GM23248 (cell line): ENCODE data around the gene CHADL. TPM values are rescaled to one million over a fixed set of nuclear protein-coding genes. Genes with fewer than 3 reads are reported as not detected.
A peak's percentile ranks its signal among the peaks of the same experiment; 100 is the strongest.

Experiments
- DNase-seq: peaks from one replicate; pipeline ENCODE4 v3.0.0-alpha.2; 2015
- H2AFZ ChIP-seq: fragments of 200-600 bp; sonication (generic); 2 replicates; pipeline ENCODE4 v1.6.1; 2016; ENCODE audit warnings: antibody characterized with exemption
- H3F3A ChIP-seq: fragments of 200-600 bp; sonication (generic); 2 replicates; pipeline ENCODE4 v1.6.1; 2016; ENCODE audit warnings: mild to moderate bottlenecking, antibody characterized with exemption, mixed run types; ENCODE audit not compliant: insufficient read depth
- H3K27ac ChIP-seq: fragments of 200-600 bp; sonication (generic); 2 replicates; pipeline ENCODE4 v1.5.1; 2016; ENCODE audit warnings: mild to moderate bottlenecking
- H3K27me3 ChIP-seq: fragments of 200-600 bp; sonication (generic); replicated peaks from 2 replicates; pipeline ENCODE4 v1.6.1; 2016; ENCODE audit warnings: mild to moderate bottlenecking; ENCODE audit not compliant: insufficient read depth
- H3K36me3 ChIP-seq: fragments of 200-600 bp; sonication (generic); 2 replicates; pipeline ENCODE4 v1.6.1; 2016; ENCODE audit warnings: low read depth, mild to moderate bottlenecking
- H3K4me1 ChIP-seq: fragments of 200-600 bp; sonication (generic); 2 replicates; pipeline ENCODE4 v1.6.1; 2016; ENCODE audit warnings: mild to moderate bottlenecking; ENCODE audit not compliant: insufficient read depth
- H3K4me2 ChIP-seq: fragments of 200-600 bp; sonication (generic); one replicate; pipeline ENCODE4 v1.6.1; 2016; ENCODE audit warnings: mild to moderate bottlenecking; ENCODE audit not compliant: unreplicated experiment
- H3K4me3 ChIP-seq: fragments of 200-600 bp; sonication (generic); 2 replicates; pipeline ENCODE4 v1.5.1; 2016; ENCODE audit warnings: mild to moderate bottlenecking
- H3K79me2 ChIP-seq: fragments of 200-600 bp; sonication (generic); 2 replicates; pipeline ENCODE4 v1.6.1; 2016; ENCODE audit warnings: mild to moderate bottlenecking; ENCODE audit not compliant: insufficient read depth
- H3K9ac ChIP-seq: fragments of 200-600 bp; sonication (generic); 2 replicates; pipeline ENCODE4 v1.6.1; 2016; ENCODE audit warnings: mild to moderate bottlenecking
- H3K9me2 ChIP-seq: fragments of 200-600 bp; sonication (generic); 2 replicates; pipeline ENCODE4 v1.6.1; 2016; ENCODE audit warnings: mixed run types, mild to moderate bottlenecking, moderate library complexity; ENCODE audit not compliant: insufficient read depth
- H3K9me3 ChIP-seq: fragments of 200-600 bp; sonication (generic); one replicate; pipeline ENCODE4 v1.6.1; 2017; ENCODE audit warnings: low read depth
- H4K20me1 ChIP-seq: fragments of 200-600 bp; sonication (generic); 2 replicates; pipeline ENCODE4 v1.6.0; 2016; ENCODE audit not compliant: insufficient read depth
- EZH2 ChIP-seq: fragments of 200-600 bp; sonication (generic); IDR thresholded peaks from 2 replicates; pipeline ENCODE4 v1.6.1; 2018; ENCODE audit warnings: antibody characterized with exemption, mild to moderate bottlenecking; ENCODE audit not compliant: insufficient read depth, poor library complexity, severe bottlenecking
- EZH2phosphoT487 ChIP-seq: fragments of 200-600 bp; sonication (generic); IDR thresholded peaks from 2 replicates; pipeline ENCODE4 v1.6.1; 2018; ENCODE audit warnings: antibody characterized with exemption, moderate library complexity, mild to moderate bottlenecking, low read depth; ENCODE audit not compliant: insufficient read depth
- WGBS, 2 experiments: methylation state at CpG; one replicate each; pipeline ENCODE4 v1.1.6; 2015 to 2017; ENCODE audit warnings: low lambda C conversion rate in 2 of 2, low coverage in 1 of 2; ENCODE audit errors: missing lambda C conversion rate in 2 of 2; 5-methylcytosine and 5-hydroxymethylcytosine counted together
- in situ Hi-C: fragments of 300-500 bp; cut with MboI; formaldehyde crosslinking; loops from 2 replicates; pipeline ENCODE4 v1.15.0; 2020
- polyA plus RNA-seq: library from polyadenylated mRNA; unstranded; fragments of >200 nt; fragmentation: Nextera tagmentation; extraction: Ambion mirVana; gene quantifications from 2 replicates; pipeline ENCODE4 v1.2.1, GENCODE V29; 2016
- total RNA-seq: library from RNA; depleted of rRNA; stranded (reverse); fragments of >200 nt; shearing (Covaris generic); gene quantifications from 2 replicates; pipeline ENCODE4 v1.2.3, GENCODE V29; 2014

CHADL gene
- total and polyA plus RNA-seq, 2 experiments from 2014 or later, result 0.22 to 0.88 TPM

- 64 to 72% methylated on average over 2 of the region's 2 CpGs for WGBS, 2 experiments
- in situ Hi-C loops, result no loop called here
- Histone ChIP-seq H3K4me2 (no peak overlapping the region), H3K9me3 (no peaks in the 10 kb centered on the region), H3K9me2 (no peaks in the 10 kb centered on the region), H3K27ac (no peak overlapping the region), H4K20me1 (no peaks in the 10 kb centered on the region), H3K9ac (no peak overlapping the region), H3K4me1 (peaks cover 11% of the 10 kb centered on the region), H3K36me3 (no peaks in the 10 kb centered on the region; the same call in 1 of the 2 replicates), H2AFZ (no peak overlapping the region), H3F3A (no peaks in the 10 kb centered on the region), H3K27me3 (no peaks in the 10 kb centered on the region), H3K4me3 (no peak overlapping the region), H3K79me2 (peaks cover 30% of the 10 kb centered on the region)
- TF ChIP-seq EZH2, result no peak
- no peak for TF ChIP-seq EZH2phosphoT487
- no peak for DNase-seq
Measured at GRCh38 chr22:41203118-41203517, 37.6 kb downstream of the CHADL start.

GRCh38 chr22:41201141-41201540 lies 39.6 kb downstream of the CHADL start:
- 73 to 77% methylated on average over 10 of the region's 10 CpGs for WGBS, 2 experiments
- Histone ChIP-seq H3K27ac (no peak overlapping the region), H3K4me3 (no peak overlapping the region), H3K9me3 (no peaks in the 10 kb centered on the region), H2AFZ (no peak overlapping the region), H4K20me1 (no peaks in the 10 kb centered on the region), H3K9me2 (no peaks in the 10 kb centered on the region), H3K36me3 (no peaks in the 10 kb centered on the region), H3K4me1 (peaks cover 11% of the 10 kb centered on the region), H3K79me2 (peaks cover 10% of the 10 kb centered on the region), H3F3A (no peaks in the 10 kb centered on the region), H3K9ac (no peak overlapping the region), H3K27me3 (no peaks in the 10 kb centered on the region), H3K4me2 (no peak overlapping the region)
- TF ChIP-seq EZH2, result no peak
- no peak for TF ChIP-seq EZH2phosphoT487
- DNase-seq, result no peak
- in situ Hi-C loops, result no loop called here

- no peak for TF ChIP-seq EZH2phosphoT487
- no peak for TF ChIP-seq EZH2
- Histone ChIP-seq H3K4me1 (0 out of 2 replicates have a peak, but pooled peaks cover 6% of the 10 kb centered on the region), H3K9me2 (no peaks in the 10 kb centered on the region), H3K36me3 (no peaks in the 10 kb centered on the region), H3K27ac (no peak overlapping the region), H3F3A (no peaks in the 10 kb centered on the region), H3K9ac (peak overlapping the region; percentile 24; the same call in 1 of the 2 replicates), H3K4me3 (peak overlapping the region; percentile 77), H2AFZ (peak overlapping the region; percentile 80), H4K20me1 (no peaks in the 10 kb centered on the region), H3K4me2 (peak overlapping the region; percentile 77), H3K79me2 (no peaks in the 10 kb centered on the region), H3K27me3 (no peaks in the 10 kb centered on the region), H3K9me3 (no peaks in the 10 kb centered on the region)
- peak; percentile 63 for DNase-seq
- WGBS, 2 experiments, result 2% methylated on average over 9 of the region's 9 CpGs
- in situ Hi-C loops, result no loop called here
Measured at GRCh38 chr22:41198027-41198580, 42.6 kb downstream of the CHADL start.

GRCh38 chr22:41197038-41197972 lies 43.4 kb downstream of the CHADL start:
- in situ Hi-C loops, result no loop called here
- Histone ChIP-seq H3K36me3 (no peaks in the 10 kb centered on the region), H3F3A (no peaks in the 10 kb centered on the region), H3K79me2 (no peaks in the 10 kb centered on the region), H3K4me1 (0 out of 2 replicates have a peak, but pooled peaks cover 6% of the 10 kb centered on the region), H4K20me1 (no peaks in the 10 kb centered on the region), H3K9ac (peak overlapping the region; percentile 3; the same call in 1 of the 2 replicates), H2AFZ (peak overlapping the region; percentile 80), H3K9me2 (no peaks in the 10 kb centered on the region), H3K4me3 (peak overlapping the region; percentile 77), H3K27ac (no peak overlapping the region), H3K4me2 (peak overlapping the region; percentile 77), H3K27me3 (no peaks in the 10 kb centered on the region), H3K9me3 (no peaks in the 10 kb centered on the region)
- peak; percentile 87 for DNase-seq
- 1 to 2% methylated on average over 60 to 80 of the region's 91 CpGs for WGBS, 2 experiments
- TF ChIP-seq EZH2phosphoT487, result no peak
- TF ChIP-seq EZH2, result no peak
